HL-60 (cell line): ENCODE measurements around the gene MOV10L1.
A peak's percentile ranks its signal among the peaks of the same experiment; 100 is the strongest.

Experiments
- DNase-seq, 2 experiments: peaks; one replicate each; pipeline ENCODE4 v3.0.0-alpha.2; 2010 to 2020; ENCODE audit warnings: low read depth in 1 of 2, low spot score in 1 of 2
- H3K27ac ChIP-seq: fragments of 250-450 bp; sonication (Bioruptor Pico); replicated peaks from 2 replicates; pipeline ENCODE4 v1.5.1; 2020; ENCODE audit warnings: mild to moderate bottlenecking, moderate library complexity
- H3K27me3 ChIP-seq: fragments of 250-450 bp; sonication (Bioruptor Pico); 2 replicates; pipeline ENCODE4 v1.5.1; 2021; ENCODE audit warnings: mild to moderate bottlenecking, moderate library complexity; ENCODE audit not compliant: insufficient read depth, poor library complexity, severe bottlenecking
- H3K4me3 ChIP-seq: replicated peaks from 2 replicates; pipeline ENCODE4 v1.5.1; 2011; ENCODE audit warnings: mild to moderate bottlenecking, control low read depth, low read length; ENCODE audit not compliant: insufficient read depth
- CTCF ChIP-seq: IDR thresholded peaks from one replicate; pipeline ENCODE4 v1.5.1; 2011; ENCODE audit warnings: low read length, control low read depth, inconsistent platforms; ENCODE audit not compliant: insufficient read depth
- GABPA ChIP-seq: IDR thresholded peaks from 2 replicates; pipeline ENCODE4 v1.6.1; 2012; ENCODE audit warnings: low read depth
- POLR2AphosphoS5 ChIP-seq: IDR thresholded peaks from 2 replicates; pipeline ENCODE4 v1.6.1; 2012; ENCODE audit warnings: low read depth
- SPI1 ChIP-seq: IDR thresholded peaks from 2 replicates; pipeline ENCODE4 v1.6.1; 2012; ENCODE audit warnings: low read depth, mild to moderate bottlenecking, borderline replicate concordance
- TF ChIP-seq, protein P1 (sequence below): IDR thresholded peaks from 2 replicates; pipeline ENCODE4 v1.6.1; 2012; ENCODE audit warnings: low read depth; ENCODE audit not compliant: insufficient replicate concordance

Gene MOV10L1

DNA sequence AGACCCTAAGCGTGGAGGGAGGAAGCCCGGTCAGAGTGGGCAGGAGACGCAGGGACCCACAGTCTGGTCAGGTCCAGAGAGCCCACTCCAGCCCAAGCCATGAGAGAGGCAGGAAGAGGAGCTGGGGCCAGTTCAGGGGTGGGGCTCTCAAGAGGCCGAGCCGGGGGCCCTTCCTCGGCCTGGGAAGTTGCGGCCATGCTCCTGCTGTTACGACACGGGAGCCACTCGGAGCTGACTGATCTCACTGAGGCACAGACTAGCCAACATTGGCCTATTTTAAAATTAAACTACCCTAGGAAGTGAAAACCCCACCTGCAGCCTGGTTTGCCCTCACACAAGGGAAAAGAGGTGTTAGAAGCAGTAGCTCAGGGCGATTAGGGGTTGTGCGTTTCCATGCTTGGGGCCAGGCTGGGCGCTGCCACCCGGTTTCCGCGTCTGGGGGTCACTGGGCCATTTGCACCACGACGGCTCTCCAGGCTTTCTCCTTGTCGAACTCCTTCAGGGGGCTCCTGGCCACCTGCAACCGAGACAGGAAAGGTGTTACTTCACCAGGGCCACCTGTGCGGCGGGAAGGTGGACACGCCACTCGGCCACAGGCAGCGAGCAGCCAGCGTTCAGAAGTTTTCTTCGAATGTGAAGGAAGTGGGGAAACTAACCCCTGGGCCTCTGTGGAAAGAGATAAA, 28.5 kb upstream of the MOV10L1 start:
- TF ChIP-seq POLR2AphosphoS5 (peak; percentile 56; the same call in 1 of the 2 replicates), GABPA (no peak), CTCF (no peak), SPI1 (no peak; the same call in 1 of the 2 replicates)
- TF ChIP-seq, protein P1, sequence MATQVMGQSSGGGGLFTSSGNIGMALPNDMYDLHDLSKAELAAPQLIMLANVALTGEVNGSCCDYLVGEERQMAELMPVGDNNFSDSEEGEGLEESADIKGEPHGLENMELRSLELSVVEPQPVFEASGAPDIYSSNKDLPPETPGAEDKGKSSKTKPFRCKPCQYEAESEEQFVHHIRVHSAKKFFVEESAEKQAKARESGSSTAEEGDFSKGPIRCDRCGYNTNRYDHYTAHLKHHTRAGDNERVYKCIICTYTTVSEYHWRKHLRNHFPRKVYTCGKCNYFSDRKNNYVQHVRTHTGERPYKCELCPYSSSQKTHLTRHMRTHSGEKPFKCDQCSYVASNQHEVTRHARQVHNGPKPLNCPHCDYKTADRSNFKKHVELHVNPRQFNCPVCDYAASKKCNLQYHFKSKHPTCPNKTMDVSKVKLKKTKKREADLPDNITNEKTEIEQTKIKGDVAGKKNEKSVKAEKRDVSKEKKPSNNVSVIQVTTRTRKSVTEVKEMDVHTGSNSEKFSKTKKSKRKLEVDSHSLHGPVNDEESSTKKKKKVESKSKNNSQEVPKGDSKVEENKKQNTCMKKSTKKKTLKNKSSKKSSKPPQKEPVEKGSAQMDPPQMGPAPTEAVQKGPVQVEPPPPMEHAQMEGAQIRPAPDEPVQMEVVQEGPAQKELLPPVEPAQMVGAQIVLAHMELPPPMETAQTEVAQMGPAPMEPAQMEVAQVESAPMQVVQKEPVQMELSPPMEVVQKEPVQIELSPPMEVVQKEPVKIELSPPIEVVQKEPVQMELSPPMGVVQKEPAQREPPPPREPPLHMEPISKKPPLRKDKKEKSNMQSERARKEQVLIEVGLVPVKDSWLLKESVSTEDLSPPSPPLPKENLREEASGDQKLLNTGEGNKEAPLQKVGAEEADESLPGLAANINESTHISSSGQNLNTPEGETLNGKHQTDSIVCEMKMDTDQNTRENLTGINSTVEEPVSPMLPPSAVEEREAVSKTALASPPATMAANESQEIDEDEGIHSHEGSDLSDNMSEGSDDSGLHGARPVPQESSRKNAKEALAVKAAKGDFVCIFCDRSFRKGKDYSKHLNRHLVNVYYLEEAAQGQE, result no peak
- Histone ChIP-seq H3K4me3 (no peak overlapping the region), H3K27me3 (peaks cover 2% of the 10 kb centered on the region), H3K27ac (peak overlapping the region; percentile 85)
- DNase-seq, result peak in 1 of 2 experiments; percentile 39

- DNase-seq, result peak in 1 of 2 experiments; percentile 88
- TF ChIP-seq CTCF (no peak), SPI1 (0 out of 2 replicates have a peak, but pooled peaks have one; percentile 67)
- Histone ChIP-seq H3K27me3 (peaks cover 2% of the 10 kb centered on the region), H3K27ac (peak overlapping the region; percentile 85), H3K4me3 (no peak overlapping the region)
Observed at GRCh38 chr22:50061824-50062355, 27.9 kb upstream of the MOV10L1 start.

DNA sequence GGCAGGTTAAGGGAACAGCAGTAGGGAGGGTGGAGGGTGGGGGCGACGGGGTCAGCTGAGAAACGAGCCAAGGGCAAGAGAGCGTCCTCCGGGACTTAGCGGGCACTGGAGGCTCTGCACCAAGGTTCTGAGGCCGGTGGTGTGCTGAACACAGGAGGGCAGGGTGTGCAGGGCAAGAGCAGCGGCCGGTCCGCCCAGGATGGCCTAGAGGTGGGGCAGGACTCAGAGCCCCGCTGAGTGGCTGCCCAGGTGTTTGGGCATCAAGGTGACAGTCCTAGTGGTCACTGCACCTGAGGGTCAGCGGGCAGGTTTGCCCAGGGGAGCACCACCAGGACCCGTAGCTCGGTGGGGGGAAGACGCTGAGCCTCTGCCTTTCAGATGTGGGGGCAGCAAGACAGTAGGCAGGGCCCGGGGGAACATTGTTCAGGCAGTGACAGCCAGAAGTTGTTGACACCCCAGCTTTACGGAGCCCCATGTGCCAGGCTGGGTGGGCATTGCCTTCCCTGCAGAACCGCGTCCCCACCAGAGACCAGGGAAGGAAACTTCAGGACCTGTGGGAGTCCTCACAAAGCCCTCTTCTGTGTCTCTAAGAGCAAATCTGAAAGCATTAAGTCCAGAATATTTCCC, 27.2 kb upstream of the MOV10L1 start:
- Histone ChIP-seq H3K27ac (peak overlapping the region; percentile 85), H3K4me3 (no peak overlapping the region), H3K27me3 (peaks cover 2% of the 10 kb centered on the region)
- DNase-seq, result no peak
- TF ChIP-seq SPI1, result no peak
- TF ChIP-seq GABPA, result no peak
- TF ChIP-seq, protein P1, result no peak
- TF ChIP-seq CTCF, result no peak
- no peak for TF ChIP-seq POLR2AphosphoS5
